NB4 (cell line): ENCODE results near the gene PITHD1.
A peak's percentile ranks its signal among the peaks of the same experiment; 100 is the strongest.
"Not testable (repeated sequence)": the region's sequence is repeated elsewhere in the genome, so short reads cannot be mapped to it uniquely, and the experiment has no call there.

Source experiments
- DNase-seq: peaks from one replicate; pipeline ENCODE4 v3.0.0; 2010; ENCODE audit warnings: low read depth
- H3K4me3 ChIP-seq: one replicate; pipeline ENCODE4 v1.5.1; 2011; ENCODE audit warnings: mild to moderate bottlenecking, low read depth, low read length, moderate library complexity
- MYC ChIP-seq: IDR thresholded peaks from 2 replicates; pipeline ENCODE4 v1.6.1; 2011; ENCODE audit warnings: low read depth, low read length
- POLR2A ChIP-seq: IDR thresholded peaks from 2 replicates; pipeline ENCODE4 v1.6.1; 2011; ENCODE audit warnings: mild to moderate bottlenecking; ENCODE audit not compliant: insufficient read length; ENCODE audit errors: extremely low read depth
- TF ChIP-seq, protein P1 (sequence below): IDR thresholded peaks from 2 replicates; pipeline ENCODE4 v1.6.1; 2011; ENCODE audit warnings: low read depth, low read length
- TF ChIP-seq, protein P2 (sequence below): IDR thresholded peaks from one replicate; pipeline ENCODE4 v1.5.1; 2012; ENCODE audit warnings: low read depth, low read length

Gene PITHD1

GRCh38 chr1:23801338-23801748 is 23.1 kb downstream of the PITHD1 start:
- peak; percentile 74 for DNase-seq
- TF ChIP-seq, protein P1, sequence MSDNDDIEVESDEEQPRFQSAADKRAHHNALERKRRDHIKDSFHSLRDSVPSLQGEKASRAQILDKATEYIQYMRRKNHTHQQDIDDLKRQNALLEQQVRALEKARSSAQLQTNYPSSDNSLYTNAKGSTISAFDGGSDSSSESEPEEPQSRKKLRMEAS: no peak
- TF ChIP-seq MYC: no peak

GRCh38 chr1:23801876-23802275 is 23.7 kb downstream of the PITHD1 start:
- no peak for DNase-seq
- TF ChIP-seq POLR2A (no peak), MYC (no peak)
- TF ChIP-seq, protein P2, sequence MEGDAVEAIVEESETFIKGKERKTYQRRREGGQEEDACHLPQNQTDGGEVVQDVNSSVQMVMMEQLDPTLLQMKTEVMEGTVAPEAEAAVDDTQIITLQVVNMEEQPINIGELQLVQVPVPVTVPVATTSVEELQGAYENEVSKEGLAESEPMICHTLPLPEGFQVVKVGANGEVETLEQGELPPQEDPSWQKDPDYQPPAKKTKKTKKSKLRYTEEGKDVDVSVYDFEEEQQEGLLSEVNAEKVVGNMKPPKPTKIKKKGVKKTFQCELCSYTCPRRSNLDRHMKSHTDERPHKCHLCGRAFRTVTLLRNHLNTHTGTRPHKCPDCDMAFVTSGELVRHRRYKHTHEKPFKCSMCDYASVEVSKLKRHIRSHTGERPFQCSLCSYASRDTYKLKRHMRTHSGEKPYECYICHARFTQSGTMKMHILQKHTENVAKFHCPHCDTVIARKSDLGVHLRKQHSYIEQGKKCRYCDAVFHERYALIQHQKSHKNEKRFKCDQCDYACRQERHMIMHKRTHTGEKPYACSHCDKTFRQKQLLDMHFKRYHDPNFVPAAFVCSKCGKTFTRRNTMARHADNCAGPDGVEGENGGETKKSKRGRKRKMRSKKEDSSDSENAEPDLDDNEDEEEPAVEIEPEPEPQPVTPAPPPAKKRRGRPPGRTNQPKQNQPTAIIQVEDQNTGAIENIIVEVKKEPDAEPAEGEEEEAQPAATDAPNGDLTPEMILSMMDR: no peak
- TF ChIP-seq, protein P1: no peak
- H3K4me3 ChIP-seq: peak overlapping the region; percentile 80

More at GRCh38 chr1:23801338-23801748, 23.1 kb downstream of the PITHD1 start:
- peak overlapping the region; percentile 80 for H3K4me3 ChIP-seq

GRCh38 chr1:23802809-23803342 is 24.7 kb downstream of the PITHD1 start:
- H3K4me3 ChIP-seq, DNase-seq: not testable (repeated sequence)

- H3K4me3 ChIP-seq: no peak overlapping the region
- no peak for DNase-seq
- TF ChIP-seq, protein P2: no peak
- no peak for TF ChIP-seq MYC
- TF ChIP-seq, protein P1: no peak
- TF ChIP-seq POLR2A: no peak
These were observed 25.5 kb downstream of the PITHD1 start for GRCh38 chr1:23803674-23804073.

DNA sequence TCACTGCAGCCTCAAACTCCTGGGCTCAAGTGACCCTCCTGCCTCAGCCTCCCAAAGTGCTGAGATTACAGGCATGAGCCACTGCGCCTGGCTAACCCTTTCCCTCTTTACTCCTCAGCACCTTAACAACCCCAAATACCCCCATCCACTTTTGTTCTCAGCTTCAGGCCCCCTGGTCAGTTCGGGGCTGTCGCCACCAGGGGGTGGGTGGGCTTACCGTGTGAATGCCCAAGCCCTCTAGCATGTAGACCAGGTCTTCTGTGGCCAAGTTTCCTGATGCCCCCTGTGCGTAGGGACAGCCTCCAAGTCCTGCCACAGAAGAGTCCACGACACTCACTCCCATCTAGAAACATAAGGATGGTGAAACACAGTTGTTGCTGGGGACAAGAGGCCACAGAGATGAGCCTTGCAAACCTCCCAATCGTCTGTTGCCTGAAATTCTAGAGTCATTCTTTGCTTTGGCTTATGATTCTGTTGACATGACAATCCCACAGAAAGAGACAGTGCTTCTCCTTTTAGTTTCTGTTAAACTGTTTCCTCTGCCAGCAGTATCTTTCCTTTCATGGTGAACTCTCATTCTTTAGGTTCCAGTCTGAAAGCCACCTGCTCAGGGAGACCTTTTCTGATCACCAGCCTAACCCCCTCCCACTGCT is 26.1 kb downstream of the PITHD1 start:
- TF ChIP-seq, protein P2: peak; percentile 15
- no peak for TF ChIP-seq MYC
- DNase-seq: no peak
- H3K4me3 ChIP-seq: no peak overlapping the region

DNA sequence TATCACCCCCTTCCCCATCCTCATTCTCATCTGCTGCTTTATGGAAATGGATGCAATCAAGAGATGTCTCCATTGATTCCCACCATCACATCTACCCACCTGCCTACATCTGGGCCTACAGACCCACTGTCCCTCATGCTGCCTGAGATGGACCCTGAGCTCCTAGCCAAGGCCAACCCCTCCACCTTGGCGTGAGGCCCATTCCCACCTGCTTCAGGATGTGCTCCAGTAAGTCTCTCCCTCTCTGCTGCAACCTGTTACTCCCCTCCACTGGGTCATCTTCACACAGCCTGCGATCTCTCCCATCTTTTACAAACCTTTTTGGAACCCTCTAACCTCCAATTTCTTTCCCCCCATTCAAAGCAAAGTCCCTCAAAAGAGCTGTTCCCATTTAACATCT is 26.8 kb downstream of the PITHD1 start:
- no peak overlapping the region for H3K4me3 ChIP-seq
- TF ChIP-seq, protein P2: no peak
- TF ChIP-seq POLR2A: no peak
- TF ChIP-seq, protein P1: no peak
- DNase-seq: no peak

GRCh38 chr1:23806280-23806679 is 28.1 kb downstream of the PITHD1 start:
- no peak for DNase-seq
- H3K4me3 ChIP-seq: no peak overlapping the region
- TF ChIP-seq, protein P1: no peak
- TF ChIP-seq MYC (no peak), POLR2A (no peak)
- TF ChIP-seq, protein P2: no peak
